Measurements from ENCODE around the gene OTOGL. TPM values are rescaled to one million over a fixed set of nuclear protein-coding genes. Genes with fewer than 3 reads are reported as not detected.

The OTOGL gene
- total and polyA plus RNA-seq, 4 donors = 0.09 to 0.71 (median 0.21) TPM

- H3K9me3 ChIP-seq (ENCODE audit: control insufficient read depth in 4 of 4, insufficient read depth in 3 of 4, low read length in 3 of 4) = no peaks in the 10 kb centered on the region
- no peak overlapping the region for H3K4me3 ChIP-seq
- no peak overlapping the region for H3K27ac ChIP-seq (ENCODE audit: low read depth in 1 of 2, low read length in 1 of 2)
- no peak for TF ChIP-seq CTCF (IDR thresholded peaks at IDR 0.05; ENCODE audit: control extremely low read depth, extremely low read depth)
- no peaks in the 10 kb centered on the region for H3K27me3 ChIP-seq (ENCODE audit: control insufficient read depth in 3 of 3, insufficient read depth in 3 of 3, low read length in 2 of 3)
- H3K9ac ChIP-seq (ENCODE audit: insufficient read depth in 1 of 2, low read length in 2 of 2) = no peak overlapping the region
- DNase-seq = peak in 2 of 3 donors; percentile 6 to 8
- WGBS, 2 donors = 68 to 83% methylated on average over 2 of the region's 2 CpGs
- no peak for ATAC-seq (ENCODE audit: insufficient read depth, low FRiP score)
- H3K36me3 ChIP-seq (ENCODE audit: control insufficient read depth in 4 of 4, insufficient read depth in 4 of 4, low read length in 4 of 4) = no peaks in the 10 kb centered on the region
- peaks cover 0 to 2% (median 0%) of the 10 kb centered on the region in 5 donors for H3K4me1 ChIP-seq (ENCODE audit: control insufficient read depth in 5 of 5, insufficient read depth in 5 of 5, low read length in 5 of 5)
Measured at GRCh38 chr12:80316222-80316621, 216.9 kb downstream of the OTOGL start.

- no peak for TF ChIP-seq CTCF (IDR thresholded peaks at IDR 0.05; ENCODE audit: control extremely low read depth, extremely low read depth)
- H3K9me3 ChIP-seq (ENCODE audit: control insufficient read depth in 4 of 4, insufficient read depth in 3 of 4, low read length in 3 of 4) = no peaks in the 10 kb centered on the region
- H3K4me3 ChIP-seq = no peak overlapping the region
- peaks cover 0 to 2% (median 0%) of the 10 kb centered on the region in 5 donors for H3K4me1 ChIP-seq (ENCODE audit: control insufficient read depth in 5 of 5, insufficient read depth in 5 of 5, low read length in 5 of 5)
- no peaks in the 10 kb centered on the region for H3K27me3 ChIP-seq (ENCODE audit: control insufficient read depth in 3 of 3, insufficient read depth in 3 of 3, low read length in 2 of 3)
- DNase-seq (no peak), ATAC-seq (ENCODE audit: insufficient read depth, low FRiP score) (no peak)
- no peak overlapping the region for H3K9ac ChIP-seq (ENCODE audit: insufficient read depth in 1 of 2, low read length in 2 of 2)
- H3K27ac ChIP-seq (ENCODE audit: low read depth in 1 of 2, low read length in 1 of 2) = no peak overlapping the region
- H3K36me3 ChIP-seq (ENCODE audit: control insufficient read depth in 4 of 4, insufficient read depth in 4 of 4, low read length in 4 of 4) = no peaks in the 10 kb centered on the region
Measured at GRCh38 chr12:80317307-80317706, 218.0 kb downstream of the OTOGL start.

GRCh38 chr12:80317899-80318298, 218.6 kb downstream of the OTOGL start:
- H3K9me3 ChIP-seq (ENCODE audit: control insufficient read depth in 4 of 4, insufficient read depth in 3 of 4, low read length in 3 of 4) = no peaks in the 10 kb centered on the region
- H3K36me3 ChIP-seq (ENCODE audit: control insufficient read depth in 4 of 4, insufficient read depth in 4 of 4, low read length in 4 of 4) = no peaks in the 10 kb centered on the region
- TF ChIP-seq CTCF (IDR thresholded peaks at IDR 0.05; ENCODE audit: control extremely low read depth, extremely low read depth) = no peak
- no peak for DNase-seq
- no peak overlapping the region for H3K4me3 ChIP-seq
- H3K27me3 ChIP-seq (ENCODE audit: control insufficient read depth in 3 of 3, insufficient read depth in 3 of 3, low read length in 2 of 3) = no peaks in the 10 kb centered on the region
- ATAC-seq (ENCODE audit: insufficient read depth, low FRiP score) = no peak
- no peak overlapping the region for H3K27ac ChIP-seq (ENCODE audit: low read depth in 1 of 2, low read length in 1 of 2)
- H3K4me1 ChIP-seq (ENCODE audit: control insufficient read depth in 5 of 5, insufficient read depth in 5 of 5, low read length in 5 of 5) = peaks cover 0 to 2% (median 0%) of the 10 kb centered on the region in 5 donors
- 0% methylated on average over 1 of the region's 1 CpG for WGBS, 2 donors
- H3K9ac ChIP-seq (ENCODE audit: insufficient read depth in 1 of 2, low read length in 2 of 2) = no peak overlapping the region

- Histone ChIP-seq H3K4me3 (no peak overlapping the region), H3K27me3 (ENCODE audit: control insufficient read depth in 3 of 3, insufficient read depth in 3 of 3, low read length in 2 of 3) (no peaks in the 10 kb centered on the region), H3K36me3 (ENCODE audit: control insufficient read depth in 4 of 4, insufficient read depth in 4 of 4, low read length in 4 of 4) (no peaks in the 10 kb centered on the region), H3K4me1 (ENCODE audit: control insufficient read depth in 5 of 5, insufficient read depth in 5 of 5, low read length in 5 of 5) (no peaks in the 10 kb centered on the region), H3K9ac (ENCODE audit: insufficient read depth in 1 of 2, low read length in 2 of 2) (no peak overlapping the region), H3K9me3 (ENCODE audit: control insufficient read depth in 4 of 4, insufficient read depth in 3 of 4, low read length in 3 of 4) (no peaks in the 10 kb centered on the region), H3K27ac (ENCODE audit: low read depth in 1 of 2, low read length in 1 of 2) (no peak overlapping the region)
- WGBS, 2 donors = 80 to 89% methylated on average over 2 of the region's 2 CpGs
- no peak for TF ChIP-seq CTCF (IDR thresholded peaks at IDR 0.05; ENCODE audit: control extremely low read depth, extremely low read depth)
- DNase-seq = no peak
- no peak for ATAC-seq (ENCODE audit: insufficient read depth, low FRiP score)
Measured at GRCh38 chr12:80320121-80320678, 220.9 kb downstream of the OTOGL start.
